Urothelium cell line (cell line): ENCODE data around the gene RBM33.

Source experiments
- DNase-seq: peaks from one replicate; pipeline ENCODE4 v3.0.0; 2011; ENCODE audit warnings: low spot score, mixed read lengths
- FAIRE-seq: peaks from 2 replicates; lab custom pipeline; 2011; peaks lifted over from hg19 to GRCh38; lab: Jason Lieb, UNC

The RBM33 gene

DNA sequence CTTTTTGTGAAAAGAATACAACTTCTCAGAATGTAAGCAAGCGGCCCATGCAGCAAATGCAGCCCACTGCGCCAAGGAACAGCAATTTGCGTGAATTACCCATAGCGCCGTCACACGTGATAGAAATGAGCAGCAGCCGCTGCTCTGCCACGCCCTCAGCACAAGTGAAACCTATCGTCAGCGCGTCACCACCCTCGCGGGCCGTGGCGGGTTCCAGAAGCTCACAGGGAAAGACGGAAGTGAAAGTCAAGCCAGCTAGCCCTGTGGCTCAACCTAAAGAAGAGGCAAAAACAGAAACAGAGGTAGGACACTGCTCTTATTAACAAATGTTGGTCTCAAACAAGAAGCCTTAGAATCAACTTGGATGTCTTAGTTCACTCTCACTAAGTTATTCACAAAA is 97.3 kb downstream of the RBM33 start:
- DNase-seq: no peak
- FAIRE-seq: no peak

DNA sequence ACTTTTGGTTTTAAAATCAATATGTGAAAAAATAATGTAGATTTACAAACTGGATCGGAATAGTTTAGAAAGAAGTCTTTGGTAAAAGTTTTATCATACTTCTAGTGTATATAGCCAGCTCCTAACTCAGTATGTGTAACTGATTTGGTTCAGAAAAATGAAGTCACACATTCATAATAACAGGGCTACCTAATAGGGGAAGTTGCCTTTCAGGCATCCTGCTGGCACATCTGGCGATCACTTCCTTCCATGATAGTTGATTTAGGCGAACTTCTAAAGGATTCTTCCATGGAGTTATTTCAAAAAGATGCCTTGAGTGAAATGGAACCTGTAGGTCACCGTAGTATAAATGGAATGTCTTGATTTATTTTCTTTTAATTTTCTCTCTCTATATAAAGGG is 98.7 kb downstream of the RBM33 start:
- FAIRE-seq: no peak

DNA sequence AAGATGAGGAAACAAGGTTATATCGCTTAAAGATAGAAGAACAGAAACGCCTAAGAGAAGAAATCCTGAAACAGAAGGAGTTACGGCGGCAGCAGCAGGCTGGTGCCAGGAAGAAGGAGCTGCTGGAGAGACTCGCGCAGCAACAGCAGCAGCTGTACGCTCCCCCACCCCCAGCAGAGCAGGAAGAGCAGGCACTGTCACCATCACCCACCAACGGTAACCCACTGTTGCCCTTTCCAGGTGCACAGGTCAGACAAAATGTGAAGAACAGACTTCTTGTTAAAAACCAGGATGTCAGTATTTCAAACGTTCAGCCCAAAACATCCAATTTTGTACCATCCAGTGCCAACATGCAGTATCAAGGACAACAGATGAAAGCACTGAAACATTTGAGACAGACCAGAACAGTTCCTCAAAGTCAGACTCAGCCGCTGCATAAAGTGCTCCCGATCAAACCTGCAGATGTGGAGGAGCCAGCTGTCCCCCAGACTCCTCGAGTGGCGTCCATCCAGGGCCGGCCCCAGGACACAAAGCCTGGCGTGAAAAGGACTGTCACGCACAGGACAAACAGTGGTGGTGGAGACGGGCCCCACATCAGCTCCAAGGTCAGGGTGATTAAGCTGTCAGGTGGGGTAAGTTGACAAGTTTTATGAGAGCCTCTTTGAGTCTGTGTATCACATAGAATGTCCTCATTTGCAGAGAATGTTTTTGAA is 100.7 kb downstream of the RBM33 start:
- FAIRE-seq (no peak), DNase-seq (no peak)

More for the DNA sequence above, 98.7 kb downstream of the RBM33 start:
- no peak for DNase-seq

- no peak for FAIRE-seq
These were observed 101.3 kb downstream of the RBM33 start for GRCh38 chr7:155745737-155746136.

GRCh38 chr7:155746188-155746587 is 101.7 kb downstream of the RBM33 start:
- no peak for FAIRE-seq
- no peak for DNase-seq

More at GRCh38 chr7:155745737-155746136, 101.3 kb downstream of the RBM33 start:
- DNase-seq: no peak

DNA sequence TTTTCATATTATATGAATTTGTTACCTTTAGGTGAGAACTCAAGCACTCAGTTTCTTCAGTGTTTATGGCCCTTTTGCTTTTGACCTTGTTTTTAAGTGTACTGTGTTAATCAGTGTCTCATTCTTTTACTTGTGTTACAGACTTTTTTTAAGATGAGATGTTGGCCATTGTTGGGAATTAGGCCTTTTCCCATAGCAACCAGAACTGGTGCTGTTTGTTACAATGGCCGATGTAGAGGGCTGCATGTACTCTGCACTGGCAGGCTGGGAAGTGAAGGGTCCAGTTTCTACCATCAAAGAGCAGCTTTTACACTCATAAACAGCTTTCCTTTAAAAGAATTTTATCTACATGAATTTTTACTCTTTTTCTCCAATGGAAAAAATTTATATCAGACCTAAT is 102.7 kb downstream of the RBM33 start:
- no peak for DNase-seq
- FAIRE-seq: no peak

DNA sequence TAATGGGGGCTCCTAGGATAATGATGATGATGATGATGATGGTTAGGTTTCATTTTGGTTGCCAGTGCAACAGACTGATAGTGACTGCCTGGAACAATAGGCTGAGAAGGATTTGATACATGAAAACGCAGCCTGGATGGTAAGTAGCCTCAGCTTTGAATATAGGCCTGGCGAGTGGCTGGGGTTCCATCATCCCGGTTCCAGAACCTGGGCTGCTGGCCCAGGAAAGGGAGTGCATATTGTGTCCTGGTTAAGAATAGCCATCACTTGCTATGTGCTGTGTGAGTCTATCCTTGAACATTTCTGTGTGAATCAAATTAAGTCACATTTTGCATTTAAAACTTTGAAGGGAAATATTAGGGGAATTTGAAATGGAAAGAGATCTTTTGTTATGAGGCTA is 105.1 kb downstream of the RBM33 start:
- DNase-seq (no peak), FAIRE-seq (no peak)

- no peak for FAIRE-seq
- no peak for DNase-seq
These were observed 106.0 kb downstream of the RBM33 start for GRCh38 chr7:155750255-155751125.

- FAIRE-seq: no peak
- no peak for DNase-seq
These were observed 106.9 kb downstream of the RBM33 start for GRCh38 chr7:155751409-155751808.

DNA sequence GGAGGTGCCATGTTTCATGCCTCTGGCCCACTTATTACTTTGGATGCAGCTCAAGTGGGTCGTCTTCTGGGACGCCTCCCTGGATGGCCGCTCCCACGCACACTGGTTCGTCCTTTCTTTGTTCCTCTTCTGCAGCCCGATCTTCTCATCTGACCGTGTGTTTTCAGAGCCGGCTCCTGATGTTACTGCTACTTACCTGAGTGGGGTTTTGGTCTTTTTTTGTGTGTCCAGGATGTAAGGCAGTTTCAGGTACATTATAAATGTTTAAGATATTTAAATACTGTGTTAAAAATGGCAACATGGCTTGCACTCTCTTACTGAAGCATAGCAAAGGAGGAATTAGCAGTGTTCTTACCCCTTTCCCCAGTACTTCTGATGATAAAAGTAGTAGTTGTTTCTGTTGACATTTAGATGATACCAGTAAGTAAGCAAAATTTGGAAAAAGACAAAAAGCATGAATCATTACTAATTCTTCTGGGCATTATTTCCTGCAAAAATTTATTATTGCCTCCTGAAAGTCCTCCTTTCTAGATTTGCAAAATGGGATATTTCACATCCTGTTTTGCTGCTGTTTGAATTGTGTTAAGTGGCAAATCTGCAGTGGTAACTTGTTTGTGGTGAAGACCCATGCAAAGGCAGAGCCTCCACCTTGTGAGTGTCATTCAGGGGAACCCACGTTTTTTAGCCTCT is 108.4 kb downstream of the RBM33 start:
- no peak for FAIRE-seq
- no peak for DNase-seq

GRCh38 chr7:155753446-155753965 is 109.0 kb downstream of the RBM33 start:
- no peak for FAIRE-seq
- no peak for DNase-seq

DNA sequence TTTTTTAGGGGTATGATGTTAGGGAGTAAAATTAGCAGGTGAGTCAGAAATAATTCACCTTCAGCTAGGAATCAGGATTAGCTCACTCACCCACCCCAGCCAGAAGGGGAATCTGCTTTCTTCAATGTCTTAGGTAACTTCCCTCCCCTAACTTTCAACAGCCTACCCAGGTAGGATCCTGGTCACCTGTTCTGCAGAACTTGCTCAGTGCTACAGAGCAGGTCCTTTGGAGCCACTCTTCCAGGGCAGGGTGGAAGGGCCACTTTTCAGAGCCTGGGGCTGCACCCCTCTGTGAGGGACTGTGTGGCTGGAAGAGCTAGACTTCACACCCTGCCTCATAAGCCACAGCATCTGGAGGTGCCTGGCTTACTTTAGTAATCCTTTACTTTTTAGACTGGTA is 109.7 kb downstream of the RBM33 start:
- no peak for DNase-seq
- no peak for FAIRE-seq

- no peak for FAIRE-seq
- no peak for DNase-seq
These were observed 110.6 kb downstream of the RBM33 start for GRCh38 chr7:155755026-155755425.

DNA sequence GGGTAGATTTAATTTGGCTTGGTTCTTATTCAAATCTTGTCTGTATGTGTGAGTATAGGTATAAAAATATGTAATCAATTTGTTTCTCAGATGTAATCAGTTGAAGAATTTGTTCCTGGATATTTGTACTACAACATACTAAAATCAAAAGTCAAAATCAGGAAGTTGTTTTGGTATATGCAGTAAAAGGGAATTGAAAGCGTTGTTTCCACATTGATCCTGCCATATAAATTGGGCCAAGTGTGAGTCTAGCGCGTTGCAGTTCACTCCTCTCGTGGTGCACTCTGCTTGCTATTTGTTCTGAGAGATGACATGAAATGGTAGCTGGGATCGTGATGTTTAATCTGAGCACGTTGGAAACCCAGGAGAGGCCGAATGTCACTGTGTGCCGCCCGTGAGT is 111.9 kb downstream of the RBM33 start:
- no peak for FAIRE-seq
- DNase-seq: no peak

GRCh38 chr7:155758348-155758747 is 113.9 kb downstream of the RBM33 start:
- no peak for DNase-seq
- no peak for FAIRE-seq

DNA sequence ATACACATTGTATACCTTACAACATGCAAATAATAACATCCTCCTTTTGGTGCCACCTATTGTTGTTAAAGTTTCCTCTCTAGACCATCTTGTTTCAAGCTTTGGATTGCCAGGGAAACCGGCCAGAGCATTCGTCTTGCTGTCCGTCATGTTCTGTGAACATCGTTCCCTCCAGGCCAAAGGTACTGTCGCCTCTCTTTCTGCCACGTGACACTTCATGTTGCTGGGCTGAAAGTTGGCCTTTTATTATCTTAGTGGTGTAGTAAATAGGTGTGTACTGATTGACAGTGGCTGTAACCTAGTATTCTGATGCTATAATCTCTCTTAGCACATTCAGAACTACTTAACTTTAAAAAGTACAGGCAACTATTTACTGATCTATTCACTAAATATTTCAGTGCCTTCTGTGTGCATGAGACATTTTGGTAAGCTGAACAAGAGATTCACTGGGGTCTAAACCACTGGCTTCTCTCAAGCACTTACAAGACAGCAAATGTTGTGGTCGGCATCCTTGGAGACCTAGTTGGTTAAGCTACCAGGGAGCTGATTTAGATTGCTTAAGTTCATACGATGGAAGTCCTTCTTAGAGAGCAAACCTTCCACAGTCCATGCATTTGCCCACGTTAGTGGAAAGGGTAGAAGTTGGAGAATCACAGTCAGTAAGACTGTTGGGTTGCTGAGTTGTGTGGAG is 115.4 kb downstream of the RBM33 start:
- DNase-seq (no peak), FAIRE-seq (no peak)

DNA sequence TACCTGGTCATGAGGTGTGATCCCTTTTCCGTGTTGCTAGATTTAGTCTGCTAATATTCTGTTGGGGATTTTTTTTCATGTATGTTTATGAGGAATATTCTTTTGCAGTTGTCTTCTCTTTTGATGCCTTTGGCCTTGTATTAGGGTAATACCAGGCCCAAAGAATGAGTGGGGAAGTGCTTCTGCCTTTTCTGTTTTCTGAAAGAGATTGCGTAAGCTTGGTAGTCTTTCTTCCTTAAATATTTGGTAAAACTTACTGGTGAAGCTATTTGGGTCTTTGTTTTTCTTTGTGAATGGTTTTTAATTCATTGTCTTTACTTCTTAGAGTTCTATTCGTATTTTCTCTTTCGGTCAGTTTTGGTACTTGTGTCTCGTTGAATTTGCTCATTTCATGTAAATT is 116.7 kb downstream of the RBM33 start:
- no peak for FAIRE-seq

DNA sequence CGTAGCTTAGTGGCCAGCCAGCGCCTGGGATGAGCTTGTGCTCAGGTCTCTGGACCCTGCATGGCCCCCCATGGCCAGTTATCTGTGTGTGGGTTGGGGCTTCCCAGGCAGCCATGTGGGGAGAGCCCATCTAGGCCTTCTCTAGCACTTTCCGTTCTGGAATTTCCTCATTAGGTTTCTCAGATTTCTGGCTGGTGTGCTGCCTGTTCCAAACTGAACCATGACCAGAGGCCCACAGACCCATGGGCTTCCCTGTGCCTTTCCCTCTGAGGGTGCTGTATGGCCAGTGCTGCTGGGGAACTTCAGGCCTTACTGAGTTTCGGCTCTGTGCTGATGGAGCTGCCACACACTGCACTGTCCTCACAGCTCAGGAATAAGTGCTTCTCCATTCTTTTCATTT is 117.6 kb downstream of the RBM33 start:
- FAIRE-seq: no peak
- DNase-seq: no peak

More for the DNA sequence above, 116.7 kb downstream of the RBM33 start:
- DNase-seq: no peak

GRCh38 chr7:155762655-155763054 is 118.2 kb downstream of the RBM33 start:
- FAIRE-seq (no peak), DNase-seq (no peak)

- no peak for DNase-seq
- no peak for FAIRE-seq
These were observed 118.7 kb downstream of the RBM33 start for GRCh38 chr7:155763122-155763521.
